ENCODE results near the gene CACNA1F. TPM values are rescaled to one million over a fixed set of nuclear protein-coding genes. Genes with fewer than 3 reads are reported as not detected.

Gene CACNA1F
- total RNA-seq, 2 experiments from 2014 or later, result not detected

GRCh38 chrX:49183701-49184281 lies 49.3 kb downstream of the CACNA1F start:
- Histone ChIP-seq H3K4me1 (ENCODE audit: insufficient read depth, low read length, poor library complexity, severe bottlenecking) (peaks cover 11% of the 10 kb centered on the region), H3K9me3 (ENCODE audit: low read length) (no peaks in the 10 kb centered on the region), H3K4me2 (ENCODE audit: low read length) (no peak overlapping the region), H3K4me3 (ENCODE audit: low read depth, low read length, poor library complexity, severe bottlenecking) (no peak overlapping the region), H2AFZ (ENCODE audit: low read length) (no peak overlapping the region), H3K27ac (ENCODE audit: low read depth, low read length, poor library complexity, severe bottlenecking) (no peak overlapping the region), H4K20me1 (ENCODE audit: insufficient read depth, low read length) (no peaks in the 10 kb centered on the region), H3K9me2 (ENCODE audit: insufficient read depth, low read length) (no peaks in the 10 kb centered on the region), H3K79me2 (ENCODE audit: insufficient read depth, low read depth, low read length) (peaks cover 13% of the 10 kb centered on the region; the same call in 1 of the 2 replicates), H3K36me3 (ENCODE audit: insufficient read depth, low read length) (peaks cover 31% of the 10 kb centered on the region)
- TF ChIP-seq CTCF (conservative IDR thresholded peaks at IDR 0.05; ENCODE audit: low read length) (no peak), EZH2phosphoT487 (IDR thresholded peaks at IDR 0.05; ENCODE audit: borderline replicate concordance, low read depth, low read length) (no peak)
- intact Hi-C loops (cut with micrococcal nuclease; ENCODE audit: unreplicated experiment), result no loop called here
- no peak for DNase-seq (ENCODE audit: low spot score)
- ChIA-PET POLR2A (interaction anchor here (0.6 kb wide), 1 partner anchor 17 kb away, joined by 3 read pairs; no protein-coding TSS in a partner anchor), CTCF (ENCODE audit: unreplicated experiment) (no interaction called here)
- no TSS peak for BruUV-seq (replicated peaks)

GRCh38 chrX:49179358-49179757 lies 53.8 kb downstream of the CACNA1F start:
- TF ChIP-seq EZH2phosphoT487 (IDR thresholded peaks at IDR 0.05; ENCODE audit: borderline replicate concordance, low read depth, low read length) (no peak), CTCF (conservative IDR thresholded peaks at IDR 0.05; ENCODE audit: low read length) (no peak)
- H3K9me2 ChIP-seq (ENCODE audit: insufficient read depth, low read length), result no peaks in the 10 kb centered on the region
- no TSS peak for BruUV-seq (replicated peaks)
- ChIA-PET POLR2A (interaction anchor here (0.5 kb wide), 1 partner anchor 654 kb away, joined by 7 read pairs; no protein-coding TSS in a partner anchor), CTCF (ENCODE audit: unreplicated experiment) (no interaction called here)
- H3K79me2 ChIP-seq (ENCODE audit: insufficient read depth, low read depth, low read length), result no peaks in the 10 kb centered on the region
- no peak for DNase-seq (ENCODE audit: low spot score)
- no peak overlapping the region for H3K4me3 ChIP-seq (ENCODE audit: low read depth, low read length, poor library complexity, severe bottlenecking)
- peaks cover 58% of the 10 kb centered on the region for H3K36me3 ChIP-seq (ENCODE audit: insufficient read depth, low read length)
- H3K4me2 ChIP-seq (ENCODE audit: low read length), result no peak overlapping the region
- no peak overlapping the region for H3K27ac ChIP-seq (ENCODE audit: low read depth, low read length, poor library complexity, severe bottlenecking)
- intact Hi-C loops (cut with micrococcal nuclease; ENCODE audit: unreplicated experiment), result no loop called here
- no peaks in the 10 kb centered on the region for H4K20me1 ChIP-seq (ENCODE audit: insufficient read depth, low read length)
- no peaks in the 10 kb centered on the region for H3K9me3 ChIP-seq (ENCODE audit: low read length)
- no peak overlapping the region for H2AFZ ChIP-seq (ENCODE audit: low read length)
- peaks cover 3% of the 10 kb centered on the region for H3K4me1 ChIP-seq (ENCODE audit: insufficient read depth, low read length, poor library complexity, severe bottlenecking)

- Histone ChIP-seq H2AFZ (ENCODE audit: low read length) (no peak overlapping the region), H3K27ac (ENCODE audit: low read depth, low read length, poor library complexity, severe bottlenecking) (no peak overlapping the region), H3K4me1 (ENCODE audit: insufficient read depth, low read length, poor library complexity, severe bottlenecking) (peaks cover under 1% of the 10 kb centered on the region), H4K20me1 (ENCODE audit: insufficient read depth, low read length) (no peaks in the 10 kb centered on the region), H3K4me3 (ENCODE audit: low read depth, low read length, poor library complexity, severe bottlenecking) (no peak overlapping the region), H3K9me3 (ENCODE audit: low read length) (no peaks in the 10 kb centered on the region), H3K36me3 (ENCODE audit: insufficient read depth, low read length) (peaks cover 62% of the 10 kb centered on the region), H3K4me2 (ENCODE audit: low read length) (no peak overlapping the region), H3K9me2 (ENCODE audit: insufficient read depth, low read length) (no peaks in the 10 kb centered on the region), H3K79me2 (ENCODE audit: insufficient read depth, low read depth, low read length) (no peaks in the 10 kb centered on the region)
- DNase-seq (ENCODE audit: low spot score), result no peak
- ChIA-PET POLR2A (no interaction called here), CTCF (ENCODE audit: unreplicated experiment) (no interaction called here)
- TF ChIP-seq EZH2phosphoT487 (IDR thresholded peaks at IDR 0.05; ENCODE audit: borderline replicate concordance, low read depth, low read length) (no peak), CTCF (conservative IDR thresholded peaks at IDR 0.05; ENCODE audit: low read length) (no peak)
- BruUV-seq (replicated peaks), result no TSS peak
- intact Hi-C loops (cut with micrococcal nuclease; ENCODE audit: unreplicated experiment), result no loop called here
Measured at GRCh38 chrX:49178537-49178936, 54.6 kb downstream of the CACNA1F start.

Data from OCI-LY7 (cell line).